GM18867 (cell line): ENCODE results near the gene RPIA.
"Not testable (repeated sequence)": the region's sequence is repeated elsewhere in the genome, so short reads cannot be mapped to it uniquely, and the experiment has no call there.

Experiments
- ATAC-seq: cut with Tn5 transposase; IDR thresholded peaks from one replicate; pipeline ENCODE4 v1.9.1; 2021; ENCODE audit warnings: mild to moderate bottlenecking, moderate library complexity; ENCODE audit not compliant: unreplicated experiment

The RPIA gene

GRCh38 chr2:88729061-88729745 lies 37.7 kb downstream of the RPIA start:
- ATAC-seq: no peak

- no peak for ATAC-seq
These were observed 41.9 kb downstream of the RPIA start for GRCh38 chr2:88733155-88733902.

- ATAC-seq: no peak
These were observed 43.7 kb downstream of the RPIA start for GRCh38 chr2:88735133-88735532.

GRCh38 chr2:88735853-88736252 lies 44.4 kb downstream of the RPIA start:
- ATAC-seq: no peak

- no peak for ATAC-seq
These were observed 45.0 kb downstream of the RPIA start for GRCh38 chr2:88736437-88736836.

- no peak for ATAC-seq
These were observed 45.9 kb downstream of the RPIA start for GRCh38 chr2:88737385-88737784.

GRCh38 chr2:88738271-88738670 lies 46.8 kb downstream of the RPIA start:
- no peak for ATAC-seq

- peak; percentile 85 for ATAC-seq
These were observed 48.6 kb downstream of the RPIA start for GRCh38 chr2:88739985-88740600.

GRCh38 chr2:88746929-88747490 lies 55.5 kb downstream of the RPIA start:
- ATAC-seq: no peak

- ATAC-seq: no peak
These were observed 56.5 kb downstream of the RPIA start for GRCh38 chr2:88747990-88748389.

GRCh38 chr2:88751768-88752167 lies 60.3 kb downstream of the RPIA start:
- peak; percentile 32 for ATAC-seq

GRCh38 chr2:88753833-88754584 lies 62.5 kb downstream of the RPIA start:
- peak; percentile 91 for ATAC-seq

GRCh38 chr2:88754585-88755320 lies 63.3 kb downstream of the RPIA start:
- ATAC-seq: peak; percentile 24

- no peak for ATAC-seq
These were observed 64.4 kb downstream of the RPIA start for GRCh38 chr2:88755836-88756235.

GRCh38 chr2:88757025-88757424 lies 65.6 kb downstream of the RPIA start:
- no peak for ATAC-seq

- ATAC-seq: not testable (repeated sequence)
These were observed 67.2 kb downstream of the RPIA start for GRCh38 chr2:88758702-88759101.

- no peak for ATAC-seq
These were observed 69.5 kb downstream of the RPIA start for GRCh38 chr2:88760819-88761598.

GRCh38 chr2:88764141-88764849 lies 72.8 kb downstream of the RPIA start:
- no peak for ATAC-seq

- no peak for ATAC-seq
These were observed 73.3 kb downstream of the RPIA start for GRCh38 chr2:88764850-88765153.
